NCI-H2196 treated with DMSO at 0.1 percent for 48 hours (cell line): Measurements from ENCODE around the gene SEPTIN8.

Source experiments
- DNase-seq: peaks from one replicate; lab custom pipeline; 2025; ENCODE audit not compliant: unreplicated experiment; lab: John Stamatoyannopoulos, UW

SEPTIN8 gene

GRCh38 chr5:132714456-132715307, 62.4 kb downstream of the SEPTIN8 start:
- DNase-seq, result no peak

- DNase-seq, result no peak
Observed at GRCh38 chr5:132708645-132709044, 68.4 kb downstream of the SEPTIN8 start.

- no peak for DNase-seq
Observed at GRCh38 chr5:132704875-132705274, 72.2 kb downstream of the SEPTIN8 start.
